ENCODE measurements around the gene CFHR5. TPM values are rescaled to one million over a fixed set of nuclear protein-coding genes. Genes with fewer than 3 reads are reported as not detected.
"Not testable (repeated sequence)": the region's sequence is repeated elsewhere in the genome, so short reads cannot be mapped to it uniquely, and the experiment has no call there.

CFHR5 gene
- polyA plus RNA-seq, result not detected
- long read RNA-seq, donor 1, result 0 reads
- long read RNA-seq, donor 2, result 0 reads
- long read RNA-seq, donor 3, result 0 reads
- long read RNA-seq, donor 4, result 0 reads
- long read RNA-seq, donor 5, result 0 reads
- long read RNA-seq, donor 6, result 0 reads
- long read RNA-seq, donor 7, result 0 reads
- long read RNA-seq, donor 8, result 0 reads
- long read RNA-seq, donor 9, result 0 reads
- long read RNA-seq, donor 10, result 0 reads

DNA sequence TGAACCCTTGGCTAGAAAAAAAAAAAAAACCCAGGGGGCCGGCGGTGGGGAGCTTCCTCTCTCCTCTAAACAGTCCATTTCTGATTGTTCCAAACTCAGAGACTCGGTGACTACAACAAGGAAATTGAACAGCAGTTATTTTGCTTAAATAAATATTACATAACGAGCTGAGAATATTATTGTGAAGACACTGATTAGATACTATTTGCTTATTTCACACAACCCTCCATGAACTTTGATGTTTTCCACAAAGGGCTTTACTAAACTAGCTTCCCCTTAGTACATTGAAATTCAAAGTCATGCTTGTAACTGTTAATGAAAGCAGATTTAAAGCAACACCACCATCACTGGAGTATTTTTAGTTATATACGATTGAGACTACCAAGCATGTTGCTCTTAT is at the start of gene CFHR5:
Gene CFHR5, plus strand, starts transcription at position 279 of the 400 bp plus-strand sequence. Its CDS starts 109 bp downstream, at position 388.
- DNase-seq, result no peak
- WGBS, 3 donors, result 41 to 43% (median 42%) methylated on average over 5 of the region's 5 CpGs
- no peak for FAIRE-seq
- no peaks in the 10 kb centered on the region for H3K9me3 ChIP-seq (ENCODE audit: control insufficient read depth in 2 of 2, insufficient read depth in 1 of 2, low read depth in 1 of 2, low read length in 1 of 2)
- no peaks in the 10 kb centered on the region for H3K4me1 ChIP-seq (ENCODE audit: control insufficient read depth in 3 of 3, insufficient read depth in 2 of 3, low read depth in 1 of 3, low read length in 2 of 3)
- H3K4me3 ChIP-seq (ENCODE audit: low read depth in 1 of 3, low read length in 3 of 3), result no peak within 1 kb of the TSS
- no peaks in the 10 kb centered on the region for H3K36me3 ChIP-seq (ENCODE audit: control insufficient read depth in 3 of 3, insufficient read depth in 2 of 3, low read depth in 1 of 3, low read length in 3 of 3)
- H3K27ac ChIP-seq (ENCODE audit: low read depth in 1 of 3, low read length in 2 of 3), result no peak within 1 kb of the TSS
- no peaks in the 10 kb centered on the region for H3K27me3 ChIP-seq (ENCODE audit: control insufficient read depth in 3 of 3, insufficient read depth in 3 of 3, low read length in 3 of 3)

DNA sequence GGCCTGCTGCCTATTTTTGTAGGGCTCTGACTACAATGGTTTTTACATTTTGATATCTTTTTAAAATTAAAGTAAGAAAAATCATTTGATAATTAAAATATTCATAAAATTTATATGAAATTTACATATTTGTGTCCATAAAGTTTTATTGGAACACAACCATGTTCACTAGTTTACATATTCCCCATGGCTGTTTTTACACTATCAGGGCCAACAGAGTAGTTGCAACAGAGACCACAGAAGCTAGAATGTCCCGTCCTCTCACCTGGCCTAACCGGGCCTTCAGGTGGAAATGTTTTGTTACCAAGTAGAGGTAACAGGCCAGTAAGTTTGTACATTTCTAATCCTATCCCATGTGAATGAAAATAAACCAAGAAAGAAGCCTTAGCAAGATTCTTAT is 44.5 kb upstream of the CFHR5 start:
- not testable (repeated sequence) for FAIRE-seq; H3K27me3 ChIP-seq (ENCODE audit: control insufficient read depth in 3 of 3, insufficient read depth in 3 of 3, low read length in 3 of 3); H3K36me3 ChIP-seq (ENCODE audit: control insufficient read depth in 3 of 3, insufficient read depth in 2 of 3, low read depth in 1 of 3, low read length in 3 of 3); H3K27ac ChIP-seq (ENCODE audit: low read depth in 1 of 3, low read length in 2 of 3); H3K4me1 ChIP-seq (ENCODE audit: control insufficient read depth in 3 of 3, insufficient read depth in 2 of 3, low read depth in 1 of 3, low read length in 2 of 3); DNase-seq; H3K9me3 ChIP-seq (ENCODE audit: control insufficient read depth in 2 of 2, insufficient read depth in 1 of 2, low read depth in 1 of 2, low read length in 1 of 2); H3K4me3 ChIP-seq (ENCODE audit: low read depth in 1 of 3, low read length in 3 of 3)
- WGBS, 3 donors, result 91 to 94% (median 91%) methylated on average over 2 of the region's 2 CpGs

- H3K27ac ChIP-seq (ENCODE audit: low read depth in 1 of 3, low read length in 2 of 3), result no peak overlapping the region
- DNase-seq (no peak), FAIRE-seq (no peak)
- no peak overlapping the region for H3K4me3 ChIP-seq (ENCODE audit: low read depth in 1 of 3, low read length in 3 of 3)
- peaks cover 0 to 3% of the 10 kb centered on the region in 2 donors for H3K9me3 ChIP-seq (ENCODE audit: control insufficient read depth in 2 of 2, insufficient read depth in 1 of 2, low read depth in 1 of 2, low read length in 1 of 2)
- no peaks in the 10 kb centered on the region for H3K27me3 ChIP-seq (ENCODE audit: control insufficient read depth in 3 of 3, insufficient read depth in 3 of 3, low read length in 3 of 3)
- 90 to 92% (median 91%) methylated on average over 31 to 32 of the region's 32 CpGs for whole genome bisulfite sequencing, 3 donors
- H3K36me3 ChIP-seq (ENCODE audit: control insufficient read depth in 3 of 3, insufficient read depth in 2 of 3, low read depth in 1 of 3, low read length in 3 of 3), result no peaks in the 10 kb centered on the region
- no peaks in the 10 kb centered on the region for H3K4me1 ChIP-seq (ENCODE audit: control insufficient read depth in 3 of 3, insufficient read depth in 2 of 3, low read depth in 1 of 3, low read length in 2 of 3)
Measured at GRCh38 chr1:196933531-196934189, 43.7 kb upstream of the CFHR5 start.

DNA sequence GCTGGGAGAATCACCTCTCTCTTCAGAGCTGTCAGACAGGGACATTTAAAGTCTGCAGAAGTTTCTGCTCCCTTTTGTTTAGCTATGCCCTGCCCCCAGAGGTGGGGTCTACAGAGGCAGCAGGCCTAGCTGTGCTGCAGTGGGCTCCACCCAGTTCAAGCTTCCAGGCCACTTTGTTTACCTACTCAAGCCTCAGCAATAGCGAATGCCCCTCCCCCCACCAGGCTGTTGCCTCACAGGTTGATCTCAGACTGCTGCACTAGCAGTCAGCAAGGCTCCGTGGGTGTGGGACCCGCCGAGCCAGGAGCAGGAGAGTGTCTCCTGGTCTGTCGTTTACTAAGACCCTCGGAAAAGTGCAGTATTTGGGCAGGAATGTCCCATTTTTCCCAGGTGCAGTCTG is 35.9 kb upstream of the CFHR5 start:
- not testable (repeated sequence) for FAIRE-seq; DNase-seq; H3K4me1 ChIP-seq (ENCODE audit: control insufficient read depth in 3 of 3, insufficient read depth in 2 of 3, low read depth in 1 of 3, low read length in 2 of 3); H3K27me3 ChIP-seq (ENCODE audit: control insufficient read depth in 3 of 3, insufficient read depth in 3 of 3, low read length in 3 of 3); H3K9me3 ChIP-seq (ENCODE audit: control insufficient read depth in 2 of 2, insufficient read depth in 1 of 2, low read depth in 1 of 2, low read length in 1 of 2); H3K27ac ChIP-seq (ENCODE audit: low read depth in 1 of 3, low read length in 2 of 3); H3K4me3 ChIP-seq (ENCODE audit: low read depth in 1 of 3, low read length in 3 of 3); H3K36me3 ChIP-seq (ENCODE audit: control insufficient read depth in 3 of 3, insufficient read depth in 2 of 3, low read depth in 1 of 3, low read length in 3 of 3)
- WGBS, 3 donors, result 64 to 68% (median 65%) methylated on average over 6 of the region's 6 CpGs

DNA sequence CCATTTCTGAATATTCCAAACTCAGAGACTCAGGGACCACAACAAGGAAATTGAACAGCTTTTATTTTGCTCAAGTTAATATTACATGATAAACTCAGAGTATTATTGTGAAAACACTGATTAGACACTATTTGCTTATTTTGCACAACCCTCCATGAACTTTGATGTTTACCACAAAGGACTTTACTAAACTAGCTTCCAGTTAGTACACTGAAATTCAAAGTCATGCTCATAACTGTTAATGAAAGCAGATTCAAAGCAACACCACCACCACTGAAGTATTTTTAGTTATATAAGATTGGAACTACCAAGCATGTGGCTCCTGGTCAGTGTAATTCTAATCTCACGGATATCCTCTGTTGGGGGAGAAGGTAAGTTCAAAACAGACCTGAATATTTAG is 33.8 kb upstream of the CFHR5 start, which contains the start of gene CFHR2:
Gene CFHR2, plus strand, starts transcription at position 171 of the 400 bp plus-strand sequence. Its CDS starts 143 bp downstream, at position 314.
- not testable (repeated sequence) for DNase-seq; H3K36me3 ChIP-seq (ENCODE audit: control insufficient read depth in 3 of 3, insufficient read depth in 2 of 3, low read depth in 1 of 3, low read length in 3 of 3); H3K27me3 ChIP-seq (ENCODE audit: control insufficient read depth in 3 of 3, insufficient read depth in 3 of 3, low read length in 3 of 3); H3K4me1 ChIP-seq (ENCODE audit: control insufficient read depth in 3 of 3, insufficient read depth in 2 of 3, low read depth in 1 of 3, low read length in 2 of 3); H3K9me3 ChIP-seq (ENCODE audit: control insufficient read depth in 2 of 2, insufficient read depth in 1 of 2, low read depth in 1 of 2, low read length in 1 of 2); H3K4me3 ChIP-seq (ENCODE audit: low read depth in 1 of 3, low read length in 3 of 3); H3K27ac ChIP-seq (ENCODE audit: low read depth in 1 of 3, low read length in 2 of 3)
- WGBS, 3 donors, result no CpG with 5 or more reads among the region's 1 CpG
- peak; percentile 59 for FAIRE-seq

GRCh38 chr1:196951711-196952394 is 25.5 kb upstream of the CFHR5 start:
- Histone ChIP-seq H3K9me3 (ENCODE audit: control insufficient read depth in 2 of 2, insufficient read depth in 1 of 2, low read depth in 1 of 2, low read length in 1 of 2) (no peaks in the 10 kb centered on the region), H3K4me1 (ENCODE audit: control insufficient read depth in 3 of 3, insufficient read depth in 2 of 3, low read depth in 1 of 3, low read length in 2 of 3) (no peaks in the 10 kb centered on the region), H3K27me3 (ENCODE audit: control insufficient read depth in 3 of 3, insufficient read depth in 3 of 3, low read length in 3 of 3) (no peaks in the 10 kb centered on the region), H3K27ac (ENCODE audit: low read depth in 1 of 3, low read length in 2 of 3) (no peak overlapping the region), H3K4me3 (ENCODE audit: low read depth in 1 of 3, low read length in 3 of 3) (no peak overlapping the region), H3K36me3 (ENCODE audit: control insufficient read depth in 3 of 3, insufficient read depth in 2 of 3, low read depth in 1 of 3, low read length in 3 of 3) (no peaks in the 10 kb centered on the region)
- FAIRE-seq (no peak), DNase-seq (no peak)
- WGBS, 3 donors, result 61 to 79% (median 76%) methylated on average over 2 of the region's 2 CpGs

DNA sequence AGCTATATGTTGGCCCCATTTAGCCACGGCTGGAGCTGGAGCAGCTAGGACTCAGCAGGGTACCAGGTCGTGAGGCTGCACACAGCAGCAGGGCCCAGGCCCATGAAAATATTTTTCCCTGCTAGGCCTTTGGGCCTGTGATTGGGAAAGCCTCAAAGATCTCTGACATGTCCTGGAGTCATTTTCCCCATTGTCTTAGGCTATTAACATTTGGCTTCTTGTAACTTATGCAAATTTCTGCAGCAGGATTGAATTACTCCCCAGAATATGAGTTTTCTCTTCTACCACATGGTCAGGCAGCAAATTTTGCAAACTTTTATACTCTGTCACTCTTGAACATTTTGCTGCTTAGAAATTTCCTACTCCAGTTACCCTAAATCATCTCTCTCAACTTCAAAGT is 22.6 kb upstream of the CFHR5 start:
- Histone ChIP-seq H3K4me1 (ENCODE audit: control insufficient read depth in 3 of 3, insufficient read depth in 2 of 3, low read depth in 1 of 3, low read length in 2 of 3) (no peaks in the 10 kb centered on the region), H3K27ac (ENCODE audit: low read depth in 1 of 3, low read length in 2 of 3) (no peak overlapping the region), H3K27me3 (ENCODE audit: control insufficient read depth in 3 of 3, insufficient read depth in 3 of 3, low read length in 3 of 3) (no peaks in the 10 kb centered on the region), H3K9me3 (ENCODE audit: control insufficient read depth in 2 of 2, insufficient read depth in 1 of 2, low read depth in 1 of 2, low read length in 1 of 2) (no peaks in the 10 kb centered on the region), H3K4me3 (ENCODE audit: low read depth in 1 of 3, low read length in 3 of 3) (no peak overlapping the region), H3K36me3 (ENCODE audit: control insufficient read depth in 3 of 3, insufficient read depth in 2 of 3, low read depth in 1 of 3, low read length in 3 of 3) (no peaks in the 10 kb centered on the region)
- no peak for DNase-seq
- 48 to 68% (median 57%) methylated on average over 2 of the region's 2 CpGs for WGBS, 3 donors
- FAIRE-seq, result no peak

DNA sequence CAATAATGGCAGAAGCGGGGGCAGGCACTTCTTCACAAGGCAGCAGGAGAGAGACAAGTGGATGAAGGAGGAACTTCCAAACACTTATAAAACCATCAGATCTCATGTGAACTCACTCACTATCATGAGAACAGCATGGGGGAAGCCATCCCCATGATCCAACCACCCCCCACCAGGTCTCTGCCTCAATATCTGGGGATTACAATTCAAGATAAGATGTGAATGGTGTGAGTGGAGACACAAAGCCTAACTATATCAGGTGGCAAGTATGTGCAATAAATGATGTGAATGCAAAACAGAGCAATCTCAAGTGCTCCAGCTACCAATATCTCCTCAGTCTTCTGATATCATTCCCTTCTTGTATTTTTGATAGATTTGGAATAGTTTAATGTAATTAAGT is 21.4 kb upstream of the CFHR5 start:
- Histone ChIP-seq H3K9me3 (ENCODE audit: control insufficient read depth in 2 of 2, insufficient read depth in 1 of 2, low read depth in 1 of 2, low read length in 1 of 2) (no peaks in the 10 kb centered on the region), H3K4me1 (ENCODE audit: control insufficient read depth in 3 of 3, insufficient read depth in 2 of 3, low read depth in 1 of 3, low read length in 2 of 3) (no peaks in the 10 kb centered on the region), H3K4me3 (ENCODE audit: low read depth in 1 of 3, low read length in 3 of 3) (no peak overlapping the region), H3K36me3 (ENCODE audit: control insufficient read depth in 3 of 3, insufficient read depth in 2 of 3, low read depth in 1 of 3, low read length in 3 of 3) (no peaks in the 10 kb centered on the region), H3K27ac (ENCODE audit: low read depth in 1 of 3, low read length in 2 of 3) (no peak overlapping the region), H3K27me3 (ENCODE audit: control insufficient read depth in 3 of 3, insufficient read depth in 3 of 3, low read length in 3 of 3) (no peaks in the 10 kb centered on the region)
- no peak for DNase-seq
- FAIRE-seq, result no peak
- WGBS, 3 donors, result 93 to 100% (median 93%) methylated on average over 1 of the region's 1 CpG

All from small intestine (tissue), 16 donors.